Stomach (tissue), 4 donors: Measurements from ENCODE around the gene PEX10.

ENCODE experiments used
- POLR2A ChIP-seq, 4 donors: fragments of 450-650 bp; IDR thresholded peaks; one replicate each; pipeline ENCODE4 v1.6.1; 2016; ENCODE audit warnings: antibody characterized with exemption in 4 of 4, control low read depth in 2 of 4, mild to moderate bottlenecking in 1 of 4, moderate library complexity in 1 of 4
- TF ChIP-seq, protein P1 (sequence below), 7 experiments: fragments of 450-650 bp in 4 of 7; fragments of 200-600 bp in 3 of 7; sonication (generic) in 3 of 7; IDR thresholded peaks; one replicate each; pipeline ENCODE4 v1.5.1; 2016 to 2019; ENCODE audit warnings: antibody characterized with exemption in 7 of 7, control low read depth in 2 of 7, mild to moderate bottlenecking in 1 of 7

DNA sequence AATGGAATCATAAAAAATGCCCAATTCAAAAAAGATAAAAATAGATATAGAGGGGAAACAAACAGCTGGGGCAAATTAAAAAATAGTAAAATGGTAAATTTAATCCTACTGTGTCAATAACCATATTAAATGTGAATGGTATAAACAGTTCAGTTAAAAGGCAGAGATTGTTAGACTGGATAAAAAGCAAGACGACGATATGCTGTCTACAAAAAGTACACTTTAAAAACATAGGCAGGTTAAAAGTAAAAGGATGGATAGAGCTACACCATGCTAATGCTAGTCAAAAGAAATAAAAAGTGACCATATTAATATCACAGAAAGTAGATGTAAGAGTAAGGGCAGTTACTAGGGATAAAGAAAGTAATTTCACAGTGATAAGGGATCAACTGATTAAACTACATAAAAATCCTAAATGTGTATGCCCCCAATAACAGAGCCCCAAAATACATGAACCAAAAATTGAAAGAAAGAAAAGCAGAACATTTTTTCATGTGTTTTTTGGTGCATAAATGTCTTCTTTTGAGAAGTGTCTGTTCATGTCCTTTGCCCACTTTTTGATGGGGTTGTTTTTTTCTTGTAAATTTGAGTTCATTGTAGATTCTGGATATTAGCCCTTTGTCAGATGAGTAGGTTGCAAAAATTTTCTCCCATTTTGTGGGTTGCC, 48.4 kb downstream of the PEX10 start:
- TF ChIP-seq POLR2A (IDR thresholded peaks at IDR 0.05): no peak
- TF ChIP-seq, protein P1, sequence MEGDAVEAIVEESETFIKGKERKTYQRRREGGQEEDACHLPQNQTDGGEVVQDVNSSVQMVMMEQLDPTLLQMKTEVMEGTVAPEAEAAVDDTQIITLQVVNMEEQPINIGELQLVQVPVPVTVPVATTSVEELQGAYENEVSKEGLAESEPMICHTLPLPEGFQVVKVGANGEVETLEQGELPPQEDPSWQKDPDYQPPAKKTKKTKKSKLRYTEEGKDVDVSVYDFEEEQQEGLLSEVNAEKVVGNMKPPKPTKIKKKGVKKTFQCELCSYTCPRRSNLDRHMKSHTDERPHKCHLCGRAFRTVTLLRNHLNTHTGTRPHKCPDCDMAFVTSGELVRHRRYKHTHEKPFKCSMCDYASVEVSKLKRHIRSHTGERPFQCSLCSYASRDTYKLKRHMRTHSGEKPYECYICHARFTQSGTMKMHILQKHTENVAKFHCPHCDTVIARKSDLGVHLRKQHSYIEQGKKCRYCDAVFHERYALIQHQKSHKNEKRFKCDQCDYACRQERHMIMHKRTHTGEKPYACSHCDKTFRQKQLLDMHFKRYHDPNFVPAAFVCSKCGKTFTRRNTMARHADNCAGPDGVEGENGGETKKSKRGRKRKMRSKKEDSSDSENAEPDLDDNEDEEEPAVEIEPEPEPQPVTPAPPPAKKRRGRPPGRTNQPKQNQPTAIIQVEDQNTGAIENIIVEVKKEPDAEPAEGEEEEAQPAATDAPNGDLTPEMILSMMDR (IDR thresholded peaks at IDR 0.05): no peak
